OCI-LY1 (cell line): ENCODE data around the gene PRPS2.

Source experiments
- H2AFZ ChIP-seq: fragments of 200-600 bp; sonication (generic), shearing (Covaris generic); 2 replicates; pipeline ENCODE4 v1.6.0; 2014; ENCODE audit warnings: antibody characterized with exemption, mild to moderate bottlenecking, low read length
- H3F3A ChIP-seq: fragments of 200-600 bp; sonication (generic), shearing (Covaris generic); 2 replicates; pipeline ENCODE4 v1.6.0; 2014; ENCODE audit warnings: mild to moderate bottlenecking, antibody characterized with exemption, low read length, moderate library complexity; ENCODE audit not compliant: insufficient read depth
- H3K27ac ChIP-seq: fragments of 200-600 bp; sonication (generic); 2 replicates; pipeline ENCODE4 v1.5.1; 2014; ENCODE audit warnings: low read length, mixed run types, mild to moderate bottlenecking, low read depth; ENCODE audit not compliant: poor library complexity, severe bottlenecking
- H3K27me3 ChIP-seq: fragments of 200-600 bp; sonication (generic); 2 replicates; pipeline ENCODE4 v1.6.0; 2014; ENCODE audit warnings: antibody characterized with exemption, mild to moderate bottlenecking, low read length, moderate library complexity; ENCODE audit not compliant: insufficient read depth
- H3K36me3 ChIP-seq: fragments of 200-600 bp; sonication (generic); 2 replicates; pipeline ENCODE4 v1.6.1; 2014; ENCODE audit warnings: mild to moderate bottlenecking, antibody characterized with exemption, low read length, moderate library complexity, mixed read lengths; ENCODE audit not compliant: insufficient read depth
- H3K4me1 ChIP-seq: fragments of 200-600 bp; sonication (generic); 2 replicates; pipeline ENCODE4 v1.5.1; 2014; ENCODE audit warnings: mild to moderate bottlenecking, low read length, moderate library complexity; ENCODE audit not compliant: insufficient read depth, severe bottlenecking
- H3K4me2 ChIP-seq: fragments of 200-600 bp; sonication (generic), shearing (Covaris generic); 2 replicates; pipeline ENCODE4 v1.6.1; 2014; ENCODE audit warnings: low read length
- H3K4me3 ChIP-seq: fragments of 200-600 bp; sonication (generic); 2 replicates; pipeline ENCODE4 v1.5.1; 2014; ENCODE audit warnings: low read length, low read depth, mild to moderate bottlenecking, mixed read lengths; ENCODE audit not compliant: poor library complexity, severe bottlenecking
- H3K79me2 ChIP-seq: fragments of 200-600 bp; shearing (Covaris generic); 2 replicates; pipeline ENCODE4 v1.6.1; 2016; ENCODE audit warnings: mixed run types, low read length, mixed read lengths; ENCODE audit not compliant: insufficient read depth
- H3K9ac ChIP-seq: fragments of 200-600 bp; sonication (generic), shearing (Covaris generic); 2 replicates; pipeline ENCODE4 v1.6.1; 2014; ENCODE audit warnings: mild to moderate bottlenecking, low read length, mixed read lengths
- H3K9me2 ChIP-seq: fragments of 200-600 bp; sonication (generic), shearing (Covaris generic); 2 replicates; pipeline ENCODE4 v1.6.1; 2014; ENCODE audit warnings: low read depth, mild to moderate bottlenecking, low read length, mixed read lengths
- H3K9me3 ChIP-seq: fragments of 200-600 bp; shearing (Covaris generic); 2 replicates; pipeline ENCODE4 v1.6.1; 2014; ENCODE audit warnings: low read length, mixed read lengths
- H4K20me1 ChIP-seq: fragments of 200-600 bp; sonication (generic), shearing (Covaris generic); 2 replicates; pipeline ENCODE4 v1.6.0; 2016; ENCODE audit warnings: mild to moderate bottlenecking, low read length; ENCODE audit not compliant: insufficient read depth
- EZH2 ChIP-seq: fragments of 200-600 bp; sonication (generic), shearing (Covaris generic); IDR thresholded peaks from 2 replicates; pipeline ENCODE4 v1.8.0; 2017; ENCODE audit warnings: borderline replicate concordance, mixed run types, mild to moderate bottlenecking, antibody characterized with exemption, low read length, moderate library complexity, mixed read lengths
- TF ChIP-seq, protein P1 (sequence below): fragments of 200-600 bp; sonication (generic), shearing (Covaris generic); IDR thresholded peaks from 2 replicates; pipeline ENCODE4 v1.5.1; 2017; ENCODE audit warnings: mild to moderate bottlenecking, antibody characterized with exemption, low read length, moderate library complexity, mixed read lengths

PRPS2 gene

DNA sequence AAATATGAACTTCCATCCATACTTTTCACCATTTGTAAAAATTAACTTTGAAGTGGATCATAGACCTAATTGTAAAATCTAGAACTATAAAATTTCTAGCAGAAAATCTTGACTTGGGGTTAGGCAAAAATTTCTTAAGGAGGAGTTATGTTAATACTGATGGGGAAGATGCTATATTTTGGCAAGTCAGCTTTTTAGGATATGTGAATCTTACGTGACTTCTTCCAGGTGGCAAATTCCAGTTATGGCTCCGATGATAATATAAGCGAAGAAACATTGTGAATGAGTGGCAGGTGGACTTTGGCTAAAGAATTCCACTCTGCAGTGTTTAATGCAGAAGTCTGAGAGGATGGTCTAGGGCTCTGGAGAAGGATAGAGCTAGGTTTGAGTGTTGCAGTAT is 1.5 kb downstream of the PRPS2 start:
- H3K4me1 ChIP-seq = peaks cover 31% of the 10 kb centered on the region
- H3K36me3 ChIP-seq = peaks cover 25% of the 10 kb centered on the region

DNA sequence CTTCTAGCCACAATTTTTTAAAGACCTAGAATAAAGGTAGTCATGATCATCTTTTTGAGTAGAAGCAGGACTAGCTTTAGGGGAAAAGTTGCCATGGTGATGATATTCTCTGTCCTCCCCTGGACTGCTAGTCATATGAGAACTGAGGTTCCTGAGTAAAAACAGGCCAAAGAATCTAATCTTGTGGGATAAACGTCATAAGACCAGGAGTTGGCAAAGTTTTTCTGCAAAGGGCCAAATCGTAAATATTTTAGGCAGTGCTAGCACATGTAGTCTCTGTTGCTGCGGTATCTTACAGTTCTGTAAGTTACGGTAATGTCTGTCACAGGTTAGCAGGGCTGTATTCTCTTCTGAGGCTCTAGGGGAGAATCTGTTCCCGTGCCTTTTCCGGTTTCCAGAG is 3.4 kb downstream of the PRPS2 start:
- peaks cover 41% of the 10 kb centered on the region for H3K36me3 ChIP-seq
- no peaks in the 10 kb centered on the region for H3K9me2 ChIP-seq
- H3K4me3 ChIP-seq = no peak overlapping the region
- no peaks in the 10 kb centered on the region for H3K9me3 ChIP-seq
- H2AFZ ChIP-seq = no peak overlapping the region
- H3K79me2 ChIP-seq = peaks cover 28% of the 10 kb centered on the region
- H3K27me3 ChIP-seq = no peaks in the 10 kb centered on the region
- H3K9ac ChIP-seq = no peak overlapping the region
- H3K4me2 ChIP-seq = no peak overlapping the region
- peaks cover 31% of the 10 kb centered on the region for H3K4me1 ChIP-seq
- H3F3A ChIP-seq = no peaks in the 10 kb centered on the region
- no peak for TF ChIP-seq EZH2
- TF ChIP-seq, protein P1, sequence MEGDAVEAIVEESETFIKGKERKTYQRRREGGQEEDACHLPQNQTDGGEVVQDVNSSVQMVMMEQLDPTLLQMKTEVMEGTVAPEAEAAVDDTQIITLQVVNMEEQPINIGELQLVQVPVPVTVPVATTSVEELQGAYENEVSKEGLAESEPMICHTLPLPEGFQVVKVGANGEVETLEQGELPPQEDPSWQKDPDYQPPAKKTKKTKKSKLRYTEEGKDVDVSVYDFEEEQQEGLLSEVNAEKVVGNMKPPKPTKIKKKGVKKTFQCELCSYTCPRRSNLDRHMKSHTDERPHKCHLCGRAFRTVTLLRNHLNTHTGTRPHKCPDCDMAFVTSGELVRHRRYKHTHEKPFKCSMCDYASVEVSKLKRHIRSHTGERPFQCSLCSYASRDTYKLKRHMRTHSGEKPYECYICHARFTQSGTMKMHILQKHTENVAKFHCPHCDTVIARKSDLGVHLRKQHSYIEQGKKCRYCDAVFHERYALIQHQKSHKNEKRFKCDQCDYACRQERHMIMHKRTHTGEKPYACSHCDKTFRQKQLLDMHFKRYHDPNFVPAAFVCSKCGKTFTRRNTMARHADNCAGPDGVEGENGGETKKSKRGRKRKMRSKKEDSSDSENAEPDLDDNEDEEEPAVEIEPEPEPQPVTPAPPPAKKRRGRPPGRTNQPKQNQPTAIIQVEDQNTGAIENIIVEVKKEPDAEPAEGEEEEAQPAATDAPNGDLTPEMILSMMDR = no peak
- H4K20me1 ChIP-seq = no peaks in the 10 kb centered on the region
- no peak overlapping the region for H3K27ac ChIP-seq

More for the DNA sequence above, 1.5 kb downstream of the PRPS2 start:
- peak overlapping the region; percentile 94 for H3K4me3 ChIP-seq
- no peaks in the 10 kb centered on the region for H3K9me3 ChIP-seq
- H3K27ac ChIP-seq = no peak overlapping the region
- H3K9me2 ChIP-seq = no peaks in the 10 kb centered on the region
- no peaks in the 10 kb centered on the region for H3F3A ChIP-seq
- no peaks in the 10 kb centered on the region for H4K20me1 ChIP-seq
- peaks cover 28% of the 10 kb centered on the region for H3K79me2 ChIP-seq
- H3K4me2 ChIP-seq = peak overlapping the region; percentile 69
- TF ChIP-seq, protein P1 = no peak
- TF ChIP-seq EZH2 = no peak
- H2AFZ ChIP-seq = no peak overlapping the region
- H3K9ac ChIP-seq = peak overlapping the region; percentile 79
- H3K27me3 ChIP-seq = no peaks in the 10 kb centered on the region

DNA sequence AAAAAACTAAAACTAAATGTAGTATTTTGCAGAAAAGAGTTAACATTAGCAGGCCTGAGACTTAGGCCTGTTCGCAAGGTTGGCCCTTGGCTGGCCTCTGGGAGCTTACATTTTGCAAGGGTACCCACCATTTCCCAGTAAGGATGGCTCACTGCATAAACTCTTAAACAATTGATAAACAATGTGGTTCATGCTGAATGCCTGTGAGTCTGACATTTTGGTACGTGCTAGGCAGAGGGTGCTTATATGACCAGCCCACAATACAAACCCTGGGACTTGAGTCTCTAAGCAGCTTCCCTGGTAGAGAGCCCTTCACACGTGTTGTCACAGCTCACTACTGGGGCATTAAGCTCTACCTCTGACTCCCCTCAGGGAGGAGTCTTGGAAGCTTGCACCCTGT is 7.4 kb downstream of the PRPS2 start:
- Histone ChIP-seq H3K36me3 (peaks cover 67% of the 10 kb centered on the region), H4K20me1 (no peaks in the 10 kb centered on the region), H3K79me2 (peaks cover 11% of the 10 kb centered on the region), H3K4me2 (no peak overlapping the region), H3F3A (no peaks in the 10 kb centered on the region), H3K4me3 (no peak overlapping the region), H3K9me2 (no peaks in the 10 kb centered on the region), H3K27me3 (no peaks in the 10 kb centered on the region), H3K27ac (no peak overlapping the region), H2AFZ (no peak overlapping the region), H3K9me3 (no peaks in the 10 kb centered on the region), H3K9ac (no peak overlapping the region), H3K4me1 (peaks cover 12% of the 10 kb centered on the region)
- no peak for TF ChIP-seq EZH2
- TF ChIP-seq, protein P1 = no peak
